WI38 (cell line): ENCODE measurements around the gene ARHGEF18.

ENCODE experiments used
- H3K4me3 ChIP-seq: 2 replicates; pipeline ENCODE4 v1.5.1; 2011; ENCODE audit warnings: low read depth, mild to moderate bottlenecking, control low read depth, low read length
- CTCF ChIP-seq: IDR thresholded peaks from 2 replicates; pipeline ENCODE4 v1.5.1; 2012; ENCODE audit warnings: low read depth, mild to moderate bottlenecking, control low read depth, low read length

The ARHGEF18 gene

GRCh38 chr19:7385062-7385461 lies 36.3 kb downstream of the ARHGEF18 start:
- no peak for TF ChIP-seq CTCF

GRCh38 chr19:7386308-7386707 lies 37.6 kb downstream of the ARHGEF18 start:
- no peak for TF ChIP-seq CTCF
- no peak overlapping the region for H3K4me3 ChIP-seq

More at GRCh38 chr19:7385062-7385461, 36.3 kb downstream of the ARHGEF18 start:
- H3K4me3 ChIP-seq, result no peak overlapping the region

GRCh38 chr19:7386769-7387168 lies 38.0 kb downstream of the ARHGEF18 start:
- no peak overlapping the region for H3K4me3 ChIP-seq
- no peak for TF ChIP-seq CTCF

- no peak for TF ChIP-seq CTCF
- no peak overlapping the region for H3K4me3 ChIP-seq
These were observed 42.5 kb downstream of the ARHGEF18 start for GRCh38 chr19:7391218-7391670.

- TF ChIP-seq CTCF, result no peak
- H3K4me3 ChIP-seq, result no peak overlapping the region
These were observed 44.7 kb downstream of the ARHGEF18 start for GRCh38 chr19:7393459-7393858.

- TF ChIP-seq CTCF, result no peak
These were observed 45.4 kb downstream of the ARHGEF18 start for GRCh38 chr19:7393939-7394730.

GRCh38 chr19:7394731-7395359 lies 46.1 kb downstream of the ARHGEF18 start:
- no peak for TF ChIP-seq CTCF
- H3K4me3 ChIP-seq, result peak overlapping the region; percentile 92

More at GRCh38 chr19:7393939-7394730, 45.4 kb downstream of the ARHGEF18 start:
- peak overlapping the region; percentile 92 for H3K4me3 ChIP-seq
